Lung (tissue), 12 donors: ENCODE results near the gene CCDC157. TPM values are rescaled to one million over a fixed set of nuclear protein-coding genes. Genes with fewer than 3 reads are reported as not detected.
A peak's percentile ranks its signal among the peaks of the same experiment; 100 is the strongest.

Source experiments
- ATAC-seq: fragments of 200-7000 bp; cut with Tn5 transposase; one replicate; pipeline ENCODE4 v1.9.1; 2020; ENCODE audit warnings: moderate number of reproducible peaks; ENCODE audit not compliant: insufficient read depth, low FRiP score
- DNase-seq, 3 donors: peaks; one replicate each; pipeline ENCODE4 v3.0.0-alpha.2; 2013 to 2017
- H3K27ac ChIP-seq, 2 donors: one replicate each; pipeline ENCODE4 v1.5.1; 2013; ENCODE audit warnings: mild to moderate bottlenecking in 2 of 2, moderate library complexity in 2 of 2, control low read depth in 1 of 2, inconsistent platforms in 1 of 2, low read depth in 1 of 2, low read length in 1 of 2
- H3K27me3 ChIP-seq, 3 donors: one replicate each; pipeline ENCODE4 v1.5.1; 2013; ENCODE audit warnings: low read length in 2 of 3; ENCODE audit not compliant: control insufficient read depth in 3 of 3, insufficient read depth in 3 of 3
- H3K36me3 ChIP-seq, 4 donors: one replicate each; pipeline ENCODE4 v1.5.1; 2013; ENCODE audit warnings: low read length in 4 of 4, mild to moderate bottlenecking in 1 of 4, moderate library complexity in 1 of 4; ENCODE audit not compliant: control insufficient read depth in 4 of 4, insufficient read depth in 4 of 4
- H3K4me1 ChIP-seq, 5 donors: one replicate each; pipeline ENCODE4 v1.5.1; 2013; ENCODE audit warnings: low read length in 5 of 5, mild to moderate bottlenecking in 2 of 5, moderate library complexity in 1 of 5; ENCODE audit not compliant: control insufficient read depth in 5 of 5, insufficient read depth in 5 of 5
- H3K4me3 ChIP-seq: one replicate; pipeline ENCODE4 v1.5.1; 2013; ENCODE audit warnings: mild to moderate bottlenecking, control low read depth, moderate library complexity
- H3K9ac ChIP-seq, 2 donors: one replicate each; pipeline ENCODE4 v1.5.1; 2013; ENCODE audit warnings: low read length in 2 of 2, control low read depth in 1 of 2; ENCODE audit not compliant: insufficient read depth in 1 of 2
- H3K9me3 ChIP-seq, 4 donors: one replicate each; pipeline ENCODE4 v1.5.1; 2013; ENCODE audit warnings: low read length in 3 of 4, mild to moderate bottlenecking in 1 of 4, moderate library complexity in 1 of 4; ENCODE audit not compliant: control insufficient read depth in 4 of 4, insufficient read depth in 3 of 4
- CTCF ChIP-seq: IDR thresholded peaks from 2 replicates; pipeline ENCODE4 v1.5.1; 2012; ENCODE audit warnings: mild to moderate bottlenecking; ENCODE audit errors: control extremely low read depth, extremely low read depth
- WGBS, 2 donors: extraction: QIAGEN DNeasy Blood & Tissue Kit; methylation state at CpG; one replicate each; pipeline ENCODE4 v1.1.7; 2013; 5-methylcytosine and 5-hydroxymethylcytosine counted together
- polyA plus RNA-seq, 2 donors: library from polyadenylated mRNA; stranded (reverse); fragments of 200-250 nt; gene quantifications; one replicate each; pipeline ENCODE4 v1.2.1, GENCODE V29; 2013
- total RNA-seq, 2 donors: library from RNA; depleted of rRNA in 1 of 2; stranded (reverse); fragments of >200 nt in 1 of 2; gene quantifications; one replicate each; pipeline ENCODE4 v1.2.1, GENCODE V29; 2014 to 2021
- donor health status: control.
- donor health status: control.
- donor health status: Bipolar disorder and iron deficiency.
- donor health status: healthy.
- donor health status: DM: yes; HTN: yes; CAD: no.

The CCDC157 gene
- total and polyA plus RNA-seq, 4 donors = 4.1 to 11.9 (median 8.5) TPM

GRCh38 chr22:30326255-30326705 is 30.5 kb upstream of the CCDC157 start:
- H3K27me3 ChIP-seq = no peaks in the 10 kb centered on the region
- H3K4me3 ChIP-seq = peak overlapping the region; percentile 75
- ATAC-seq (no peak), DNase-seq (no peak)
- peaks cover 14 to 29% (median 19%) of the 10 kb centered on the region in 5 donors for H3K4me1 ChIP-seq
- H3K9ac ChIP-seq = peak overlapping the region in 1 of 2 donors; percentile 52
- peaks cover 0 to 7% (median 2%) of the 10 kb centered on the region in 4 donors for H3K36me3 ChIP-seq
- WGBS, 2 donors = 0 to 1% methylated on average over 19 to 34 of the region's 34 CpGs
- peak overlapping the region; percentile 79 for H3K27ac ChIP-seq
- no peaks in the 10 kb centered on the region for H3K9me3 ChIP-seq
- TF ChIP-seq CTCF = no peak

- H3K27me3 ChIP-seq = no peaks in the 10 kb centered on the region
- peak within 1 kb of the TSS; percentile 75 for H3K4me3 ChIP-seq
- peak within 1 kb of the TSS; percentile 79 to 86 for H3K27ac ChIP-seq
- H3K9ac ChIP-seq = peak within 1 kb of the TSS; percentile 52 to 66
- peaks cover 0 to 8% (median 3%) of the 10 kb centered on the region in 4 donors for H3K36me3 ChIP-seq
- no peaks in the 10 kb centered on the region for H3K9me3 ChIP-seq
- peak; percentile 88 to 96 (median 92) for DNase-seq
- TF ChIP-seq CTCF = no peak
- WGBS, 2 donors = 0 to 1% methylated on average over 56 to 69 of the region's 69 CpGs
- peaks cover 11 to 29% (median 18%) of the 10 kb centered on the region in 5 donors for H3K4me1 ChIP-seq
- ATAC-seq = peak; percentile 96
Measured at GRCh38 chr22:30326706-30327362, 30.0 kb upstream of the CCDC157 start, which contains the start of gene TBC1D10A. TBC1D10A (minus strand) TSS chr22:30326941; CDS start chr22:30326881, 60 bp downstream.

- Histone ChIP-seq H3K36me3 (peaks cover 3 to 16% (median 5%) of the 10 kb centered on the region in 4 donors), H3K4me3 (no peak overlapping the region), H3K9me3 (no peaks in the 10 kb centered on the region), H3K27me3 (no peaks in the 10 kb centered on the region), H3K9ac (no peak overlapping the region), H3K27ac (peak overlapping the region in 1 of 2 donors; percentile 64), H3K4me1 (peaks cover 11 to 29% (median 14%) of the 10 kb centered on the region in 5 donors)
- WGBS, 2 donors = 69 to 79% methylated on average over 5 of the region's 5 CpGs
- DNase-seq (no peak), ATAC-seq (no peak)
- no peak for TF ChIP-seq CTCF
Measured at GRCh38 chr22:30327864-30328345, 28.9 kb upstream of the CCDC157 start.
